HepG2 (cell line): ENCODE measurements around the gene WDR19. TPM values are rescaled to one million over a fixed set of nuclear protein-coding genes. Genes with fewer than 3 reads are reported as not detected.

Experiments
- ATAC-seq: fragments of 200-7000 bp; cut with Tn5 transposase; 3 replicates; pipeline ENCODE4 v1.9.1; 2020; ENCODE audit warnings: mild to moderate bottlenecking, moderate library complexity
- BruUV-seq: library from RNA; stranded (reverse); fragments of 400-500 nt; replicated peaks from 2 replicates; lab custom pipeline; 2021; lab: Mats Ljungman, UMichigan
- CTCF ChIA-PET: fragments of 300-600 bp; formaldehyde crosslinking; extraction: SDS; loops from one replicate; lab custom pipeline; 2021; ENCODE audit warnings: low total read pairs, inconsistent platforms, low intra/inter-chr PET ratio; lab: Yijun Ruan, JAX
- POLR2A ChIA-PET: fragments of 350-600 bp; sonication (Branson Sonifier 250); formaldehyde crosslinking; loops from one replicate; lab custom pipeline; 2020; ENCODE audit warnings: antibody characterized with exemption, inconsistent platforms; lab: Yijun Ruan, JAX
- DNase-seq: peaks from one replicate; pipeline ENCODE4 v3.0.0-alpha.2; 2015; ENCODE audit warnings: low spot score
- FAIRE-seq: peaks from 3 replicates; lab custom pipeline; 2011; peaks lifted over from hg19 to GRCh38; lab: Jason Lieb, UNC
- H2AFZ ChIP-seq: one replicate; pipeline ENCODE4 v1.6.1; 2011; ENCODE audit warnings: low read length, inconsistent platforms
- H3K27ac ChIP-seq: fragments of 300-600 bp; 3 replicates; pipeline ENCODE4 v1.8.0; 2011; ENCODE audit warnings: mixed run types, mild to moderate bottlenecking, mixed read lengths, low read length, inconsistent platforms; ENCODE audit not compliant: insufficient read depth; ENCODE audit errors: extremely low read length
- H3K27me3 ChIP-seq, 2 experiments: fragments of 200-600 bp in 1 of 2; 2 replicates in 1 of 2; 3 replicates in 1 of 2; pipeline versions ENCODE4 v1.6.0 to v1.8.0; 2011; ENCODE audit warnings: low read length in 2 of 2, mild to moderate bottlenecking in 2 of 2, moderate library complexity in 2 of 2, inconsistent platforms in 1 of 2; ENCODE audit not compliant: insufficient read depth in 2 of 2, control insufficient read depth in 1 of 2
- H3K36me3 ChIP-seq, 2 experiments: fragments of 200-600 bp in 1 of 2; replicated peaks in 1 of 2; 2 replicates in 1 of 2; 3 replicates in 1 of 2; pipeline versions ENCODE4 v1.5.1 to v1.8.0; 2011; ENCODE audit warnings: low read length in 2 of 2, inconsistent platforms in 1 of 2; ENCODE audit not compliant: insufficient read depth in 2 of 2, control insufficient read depth in 1 of 2
- H3K4me1 ChIP-seq: 2 replicates; pipeline ENCODE4 v1.5.1; 2012; ENCODE audit warnings: low read length, inconsistent platforms; ENCODE audit not compliant: insufficient read depth
- H3K4me2 ChIP-seq: 2 replicates; pipeline ENCODE4 v1.6.0; 2011; ENCODE audit warnings: low read depth, low read length, inconsistent platforms
- H3K4me3 ChIP-seq, 3 experiments: fragments of 200-600 bp in 1 of 3; sonication (generic), shearing (Covaris generic) in 1 of 3; replicated peaks in 1 of 3; 2 replicates each; pipeline ENCODE4 v1.5.1; 2011 to 2016; ENCODE audit warnings: low read length in 3 of 3, inconsistent platforms in 2 of 3, low read depth in 2 of 3, mild to moderate bottlenecking in 2 of 3, control low read depth in 1 of 3, mixed read lengths in 1 of 3; ENCODE audit not compliant: insufficient read depth in 1 of 3
- H3K79me2 ChIP-seq: one replicate; pipeline ENCODE4 v1.6.1; 2011; ENCODE audit warnings: low read length, inconsistent platforms; ENCODE audit not compliant: insufficient read depth
- H3K9ac ChIP-seq: 2 replicates; pipeline ENCODE4 v1.6.0; 2011; ENCODE audit warnings: mild to moderate bottlenecking, low read depth, low read length, inconsistent platforms; ENCODE audit not compliant: insufficient read depth
- H3K9me3 ChIP-seq: 2 replicates; pipeline ENCODE4 v1.5.1; 2012; ENCODE audit warnings: mild to moderate bottlenecking, low read length
- H4K20me1 ChIP-seq: 2 replicates; pipeline ENCODE4 v1.6.0; 2011; ENCODE audit warnings: inconsistent platforms, mild to moderate bottlenecking, low read length, moderate library complexity; ENCODE audit not compliant: insufficient read depth
- BCL6 ChIP-seq: IDR thresholded peaks from 2 replicates; pipeline ENCODE4 v1.6.1; 2016; ENCODE audit warnings: missing genetic modification reagents, missing compliant biosample characterization
- CSRNP2 ChIP-seq: sonication (generic); formaldehyde crosslinking; conservative IDR thresholded peaks from 2 replicates; pipeline ENCODE4 v1.8.0; 2022; ENCODE audit warnings: low read depth, missing genetic modification reagents
- DZIP1 ChIP-seq: sonication (generic); formaldehyde crosslinking; IDR thresholded peaks from 2 replicates; pipeline ENCODE4 v1.5.0; 2020; ENCODE audit warnings: mild to moderate bottlenecking, missing genetic modification reagents
- ETS1 ChIP-seq: sonication (generic); formaldehyde crosslinking; IDR thresholded peaks from 2 replicates; pipeline ENCODE4 v1.4.0; 2020; ENCODE audit warnings: missing genetic modification reagents
- GABPA ChIP-seq, 2 experiments: IDR thresholded peaks; 2 replicates each; pipeline ENCODE4 v1.6.1; 2011 to 2016; ENCODE audit warnings: low read depth in 2 of 2, low read length in 1 of 2, missing biosample characterization in 1 of 2, missing genetic modification characterization in 1 of 2
- MTA1 ChIP-seq: sonication (generic); formaldehyde crosslinking; IDR thresholded peaks from 2 replicates; pipeline ENCODE4 v1.4.0; 2020; ENCODE audit warnings: missing genetic modification reagents, mild to moderate bottlenecking, borderline replicate concordance
- NCOR1 ChIP-seq: fragments of 200-600 bp; sonication (generic); IDR thresholded peaks from 2 replicates; pipeline ENCODE4 v1.7.0; 2017; ENCODE audit warnings: antibody characterized with exemption, low read length, borderline replicate concordance
- NFYC ChIP-seq: IDR thresholded peaks from 2 replicates; pipeline ENCODE4 v1.6.1; 2016; ENCODE audit warnings: missing genetic modification reagents, missing compliant biosample characterization
- NONO ChIP-seq, 2 experiments: fragments of 450-650 bp in 1 of 2; sonication (generic) in 1 of 2; formaldehyde crosslinking in 1 of 2; IDR thresholded peaks in 1 of 2; conservative IDR thresholded peaks in 1 of 2; 2 replicates each; pipeline versions ENCODE4 v1.6.1 to v1.8.0; 2017 to 2022; ENCODE audit warnings: mild to moderate bottlenecking in 1 of 2, missing genetic modification reagents in 1 of 2, moderate library complexity in 1 of 2
- NR1H2 ChIP-seq: sonication (generic); formaldehyde crosslinking; IDR thresholded peaks from 2 replicates; pipeline ENCODE4 v1.8.1; 2022; ENCODE audit warnings: low read depth, missing genetic modification reagents, borderline replicate concordance
- PHF20 ChIP-seq: sonication (generic); formaldehyde crosslinking; IDR thresholded peaks from 2 replicates; pipeline ENCODE4 v1.5.0; 2020; ENCODE audit warnings: mild to moderate bottlenecking, missing genetic modification reagents
- POGZ ChIP-seq: sonication (generic); formaldehyde crosslinking; IDR thresholded peaks from 2 replicates; pipeline ENCODE4 v1.4.0; 2020; ENCODE audit warnings: mild to moderate bottlenecking, missing genetic modification reagents
- RARG ChIP-seq: sonication (generic); formaldehyde crosslinking; IDR thresholded peaks from 2 replicates; pipeline ENCODE4 v1.4.0; 2020; ENCODE audit warnings: low read depth, mild to moderate bottlenecking, missing genetic modification reagents
- ZBTB49 ChIP-seq: sonication (generic); formaldehyde crosslinking; IDR thresholded peaks from 2 replicates; pipeline ENCODE4 v1.4.0; 2020; ENCODE audit warnings: missing genetic modification reagents, borderline replicate concordance
- ZNF12 ChIP-seq: sonication (generic); formaldehyde crosslinking; IDR thresholded peaks from 2 replicates; pipeline ENCODE4 v1.5.0; 2020; ENCODE audit warnings: missing genetic modification reagents
- ZNF234 ChIP-seq: sonication (generic); formaldehyde crosslinking; conservative IDR thresholded peaks from 2 replicates; pipeline ENCODE4 v1.5.1; 2020; ENCODE audit warnings: mild to moderate bottlenecking, missing genetic modification reagents
- ZNF44 ChIP-seq: sonication (generic); formaldehyde crosslinking; IDR thresholded peaks from 2 replicates; pipeline ENCODE4 v1.5.1; 2020; ENCODE audit warnings: mild to moderate bottlenecking, missing genetic modification reagents
- WGBS: methylation state at CpG from one replicate; pipeline ENCODE4 v1.1.6; 2017; ENCODE audit warnings: low lambda C conversion rate; 5-methylcytosine and 5-hydroxymethylcytosine counted together
- in situ Hi-C: cut with HindIII; loops from 2 replicates; pipeline ENCODE4 v1.10.0; 2017; ENCODE audit warnings: low pct_unique_long_range_greater_than_20kb; ENCODE audit not compliant: extremely low pct_ligation_motif_present
- intact Hi-C: fragments of 100-400 bp; cut with micrococcal nuclease; formaldehyde crosslinking; loops from one replicate; pipeline ENCODE4 v1.10.0; 2022; ENCODE audit not compliant: unreplicated experiment
- polyA plus RNA-seq, 8 experiments: library from polyadenylated mRNA; depleted of rRNA in 3 of 8; stranded (reverse) in 7 of 8; unstranded in 1 of 8; fragments of >200 nt; fragmentation: Illumina TruSeq in 4 of 8; extraction: Trizol in 4 of 8; gene quantifications; 2 replicates each; pipeline versions ENCODE4 v1.2.1 to v1.2.3, GENCODE V29; 2011 to 2016; ENCODE audit warnings: low read depth in 4 of 8, missing spikeins in 1 of 8, mixed read lengths in 1 of 8; ENCODE audit not compliant: insufficient read depth in 1 of 8
- total RNA-seq, 5 experiments: library from RNA; depleted of rRNA; stranded (reverse); fragments of >200 nt; fragmentation: Illumina TruSeq; extraction: Trizol; gene quantifications; 2 replicates each; pipeline ENCODE4 v1.2.3, GENCODE V29; 2016; ENCODE audit warnings: low read depth in 1 of 5

WDR19 gene
- total and polyA plus RNA-seq, 2 of the 13 experiments (the other 11 are each of a cell fraction or from before 2014, with no cell fraction given): 22.9 to 34.1 TPM

- POLR2A ChIA-PET: no interaction called here
- in situ Hi-C loops: no loop called here
- no peak overlapping the region for H3K27ac ChIP-seq
- no peak overlapping the region for H3K4me2 ChIP-seq
- DNase-seq: no peak
- H3K4me3 ChIP-seq: no peak overlapping the region
- no peak for ATAC-seq
- H3K27me3 ChIP-seq: no peaks in the 10 kb centered on the region
- H4K20me1 ChIP-seq: no peaks in the 10 kb centered on the region
- no peaks in the 10 kb centered on the region for H3K79me2 ChIP-seq
- H3K9ac ChIP-seq: no peak overlapping the region
- no peaks in the 10 kb centered on the region for H3K4me1 ChIP-seq
- no peak overlapping the region for H2AFZ ChIP-seq
- intact Hi-C loops: no loop called here
- H3K36me3 ChIP-seq: no peaks in the 10 kb centered on the region
- CTCF ChIA-PET: no interaction called here
- WGBS: 100% methylated on average over 4 of the region's 4 CpGs
- no TSS peak for BruUV-seq
- no peak for FAIRE-seq
- no peaks in the 10 kb centered on the region for H3K9me3 ChIP-seq
- TF ChIP-seq ZNF234 (CRISPR knock-in tag) (no peak), NR1H2 (no peak), POGZ (no peak), NCOR1 (no peak), ZNF12 (no peak), GABPA (IDR thresholded peaks at IDR 0.05; ENCODE audit: low read depth, low read length) (no peak), GABPA (CRISPR knock-in tag; IDR thresholded peaks at IDR 0.05; ENCODE audit: low read depth) (no peak), ZBTB49 (CRISPR knock-in tag) (no peak), MTA1 (no peak), RARG (CRISPR knock-in tag) (no peak), NFYC (CRISPR knock-in tag) (no peak), DZIP1 (no peak), ETS1 (CRISPR knock-in tag) (no peak), ZNF44 (CRISPR knock-in tag) (no peak), PHF20 (CRISPR knock-in tag) (no peak), NONO (IDR thresholded peaks at IDR 0.05) (no peak), NONO (CRISPR knock-in tag; conservative IDR thresholded peaks at IDR 0.05) (no peak), CSRNP2 (CRISPR knock-in tag) (no peak), BCL6 (CRISPR knock-in tag) (no peak)
Measured at GRCh38 chr4:39154009-39154408, 28.3 kb upstream of the WDR19 start.
